Effector memory CD8-positive, alpha-beta T cell (primary cell): Measurements from ENCODE around the gene SEPTIN11.

ENCODE experiments used
- ATAC-seq: fragments of 150-1000 bp; cut with Tn5 transposase; replicated peaks from 2 replicates; pipeline ENCODE4 v1.10.0; 2021; ENCODE audit warnings: mild to moderate bottlenecking, moderate library complexity
- DNase-seq, 3 experiments: peaks; one replicate each; pipeline ENCODE4 v3.0.0; 2021
- H3K27ac Mint-ChIP-seq, 2 donors: one replicate each; pipeline ENCODE4 v1.8.0; 2022; ENCODE audit warnings: mild to moderate bottlenecking in 2 of 2, mixed read lengths in 2 of 2, moderate library complexity in 2 of 2
- H3K27me3 Mint-ChIP-seq, 2 donors: one replicate each; pipeline ENCODE4 v1.8.0; 2022; ENCODE audit warnings: mixed read lengths in 2 of 2
- H3K36me3 Mint-ChIP-seq: one replicate; pipeline ENCODE4 v1.8.0; 2022; ENCODE audit warnings: mild to moderate bottlenecking, moderate library complexity, mixed read lengths; ENCODE audit not compliant: insufficient read depth
- H3K4me1 Mint-ChIP-seq, 2 donors: one replicate each; pipeline ENCODE4 v1.8.0; 2022; ENCODE audit warnings: low read depth in 2 of 2, mixed read lengths in 2 of 2
- H3K4me3 Mint-ChIP-seq, 2 donors: one replicate each; pipeline ENCODE4 v1.8.0; 2022; ENCODE audit warnings: mild to moderate bottlenecking in 2 of 2, mixed read lengths in 2 of 2, moderate library complexity in 2 of 2
- H3K9me3 Mint-ChIP-seq, 2 donors: one replicate each; pipeline ENCODE4 v1.8.0; 2022; ENCODE audit warnings: mixed read lengths in 2 of 2
- total RNA-seq, 9 experiments: gene quantifications; one replicate each; lab custom pipeline; 2026; lab: John Stamatoyannopoulos, UW

Gene SEPTIN11
- total RNA-seq, result 32.5 to 110 (median 58.4) reads per million in 9 experiments

- H3K27me3 Mint-ChIP-seq, result no peaks in the 10 kb centered on the region
- H3K4me3 Mint-ChIP-seq, result peak within 1 kb of the TSS; percentile 91 to 95
- peaks cover 33% of the 10 kb centered on the region for H3K36me3 Mint-ChIP-seq
- H3K4me1 Mint-ChIP-seq, result peaks cover 22 to 29% of the 10 kb centered on the region in 2 donors
- H3K9me3 Mint-ChIP-seq, result no peaks in the 10 kb centered on the region
- peak within 1 kb of the TSS; percentile 75 to 94 for H3K27ac Mint-ChIP-seq
- ATAC-seq (peak; percentile 74), DNase-seq (peak; percentile 85 to 87 (median 85))
Observed at GRCh38 chr4:76949276-76950051, at the start of gene SEPTIN11. Gene SEPTIN11, plus strand, starts transcription at chr4:76949752. Its CDS starts 152 bp downstream, at chr4:76949904.

- no peak for ATAC-seq
- Mint-ChIP-seq H3K4me1 (peaks cover 5 to 13% of the 10 kb centered on the region in 2 donors), H3K27me3 (peaks cover 0 to 21% of the 10 kb centered on the region in 2 donors), H3K4me3 (no peak overlapping the region), H3K36me3 (no peaks in the 10 kb centered on the region), H3K9me3 (no peaks in the 10 kb centered on the region), H3K27ac (no peak overlapping the region)
- no peak for DNase-seq
Observed at GRCh38 chr4:76902233-76902890, 47.2 kb upstream of the SEPTIN11 start.

DNA sequence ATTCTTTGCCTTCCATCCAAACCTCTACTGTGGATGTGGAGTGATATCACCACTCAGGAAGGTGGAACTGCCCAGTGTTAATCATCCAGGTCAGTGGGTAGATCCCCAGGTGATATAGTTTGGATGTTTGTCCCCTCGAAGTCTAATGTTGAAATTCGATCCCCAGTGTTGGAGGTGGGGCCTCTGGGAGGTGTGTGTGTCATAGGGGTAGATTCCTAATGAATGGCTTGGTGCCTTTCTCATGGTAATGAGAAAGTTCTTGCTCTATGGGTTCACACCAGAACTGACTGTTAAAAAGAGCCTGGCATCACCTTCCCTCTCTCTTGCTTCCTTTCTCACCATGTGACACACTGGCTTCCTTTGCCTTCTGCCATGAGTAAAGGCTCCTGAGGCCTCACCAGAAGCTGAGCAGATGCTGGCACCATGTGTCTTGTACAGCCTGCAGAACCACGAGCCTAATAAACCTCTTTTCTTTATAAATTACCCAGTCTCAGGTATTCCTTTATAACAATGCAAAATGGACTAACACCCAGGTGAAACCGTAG, 44.8 kb upstream of the SEPTIN11 start:
- no peaks in the 10 kb centered on the region for H3K4me1 Mint-ChIP-seq
- DNase-seq (no peak), ATAC-seq (no peak)
- no peaks in the 10 kb centered on the region for H3K36me3 Mint-ChIP-seq
- H3K27me3 Mint-ChIP-seq, result peaks cover 14 to 15% of the 10 kb centered on the region in 2 donors
- no peaks in the 10 kb centered on the region for H3K9me3 Mint-ChIP-seq
- H3K27ac Mint-ChIP-seq, result no peak overlapping the region
- H3K4me3 Mint-ChIP-seq, result no peak overlapping the region

GRCh38 chr4:76905521-76905920, 44.0 kb upstream of the SEPTIN11 start:
- no peak for ATAC-seq

DNA sequence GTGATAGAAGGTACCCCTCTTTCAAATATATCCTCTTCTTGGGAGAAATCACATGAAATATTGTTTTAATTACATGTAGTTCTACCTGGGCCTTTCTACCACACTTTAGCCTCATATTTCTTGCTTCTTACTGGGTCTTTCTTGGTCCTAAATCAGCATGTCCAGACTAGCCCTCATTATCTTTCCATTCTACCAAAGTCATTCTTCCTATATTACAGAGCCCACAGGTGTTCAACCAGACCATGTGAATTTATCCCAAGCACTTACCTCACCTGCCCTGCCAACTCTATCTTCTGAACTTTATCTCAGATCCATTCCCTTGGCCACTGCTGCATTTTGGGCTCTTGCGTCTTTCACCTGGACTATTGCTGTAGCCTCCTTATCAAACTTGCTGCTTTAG, 39.8 kb upstream of the SEPTIN11 start:
- no peak overlapping the region for H3K4me3 Mint-ChIP-seq

More at GRCh38 chr4:76905521-76905920, 44.0 kb upstream of the SEPTIN11 start:
- no peak for DNase-seq
- Mint-ChIP-seq H3K36me3 (no peaks in the 10 kb centered on the region), H3K9me3 (no peaks in the 10 kb centered on the region), H3K27me3 (peaks cover 11 to 20% of the 10 kb centered on the region in 2 donors), H3K27ac (no peak overlapping the region), H3K4me3 (no peak overlapping the region), H3K4me1 (no peaks in the 10 kb centered on the region)

DNA sequence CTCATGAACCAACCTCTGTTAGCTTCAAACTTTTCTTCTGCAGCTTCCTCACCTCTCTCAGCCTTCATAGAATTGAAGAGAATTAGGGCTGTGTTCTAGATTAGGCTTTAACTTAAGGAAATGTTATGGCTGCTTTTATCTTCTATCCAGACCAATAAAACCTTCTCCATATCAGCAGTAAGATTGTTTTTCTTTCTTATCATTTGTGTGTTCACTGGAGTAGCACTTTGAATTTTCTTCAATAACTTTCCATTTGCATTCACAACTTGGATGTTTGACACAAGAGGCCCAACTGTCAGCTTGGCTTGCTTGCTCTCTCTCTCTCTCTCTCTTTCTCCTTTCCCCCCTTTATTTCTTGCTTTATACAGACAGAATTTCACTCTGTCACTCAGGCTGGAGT, 28.8 kb upstream of the SEPTIN11 start:
- Mint-ChIP-seq H3K27ac (no peak overlapping the region), H3K27me3 (no peaks in the 10 kb centered on the region), H3K9me3 (no peaks in the 10 kb centered on the region), H3K36me3 (no peaks in the 10 kb centered on the region), H3K4me1 (no peaks in the 10 kb centered on the region), H3K4me3 (no peak overlapping the region)
- ATAC-seq, result no peak
- DNase-seq, result no peak

More for the DNA sequence above, 39.8 kb upstream of the SEPTIN11 start:
- Mint-ChIP-seq H3K27me3 (peaks cover 18 to 29% of the 10 kb centered on the region in 2 donors), H3K36me3 (no peaks in the 10 kb centered on the region), H3K27ac (no peak overlapping the region), H3K9me3 (no peaks in the 10 kb centered on the region), H3K4me1 (no peaks in the 10 kb centered on the region)
- ATAC-seq (no peak), DNase-seq (no peak)

DNA sequence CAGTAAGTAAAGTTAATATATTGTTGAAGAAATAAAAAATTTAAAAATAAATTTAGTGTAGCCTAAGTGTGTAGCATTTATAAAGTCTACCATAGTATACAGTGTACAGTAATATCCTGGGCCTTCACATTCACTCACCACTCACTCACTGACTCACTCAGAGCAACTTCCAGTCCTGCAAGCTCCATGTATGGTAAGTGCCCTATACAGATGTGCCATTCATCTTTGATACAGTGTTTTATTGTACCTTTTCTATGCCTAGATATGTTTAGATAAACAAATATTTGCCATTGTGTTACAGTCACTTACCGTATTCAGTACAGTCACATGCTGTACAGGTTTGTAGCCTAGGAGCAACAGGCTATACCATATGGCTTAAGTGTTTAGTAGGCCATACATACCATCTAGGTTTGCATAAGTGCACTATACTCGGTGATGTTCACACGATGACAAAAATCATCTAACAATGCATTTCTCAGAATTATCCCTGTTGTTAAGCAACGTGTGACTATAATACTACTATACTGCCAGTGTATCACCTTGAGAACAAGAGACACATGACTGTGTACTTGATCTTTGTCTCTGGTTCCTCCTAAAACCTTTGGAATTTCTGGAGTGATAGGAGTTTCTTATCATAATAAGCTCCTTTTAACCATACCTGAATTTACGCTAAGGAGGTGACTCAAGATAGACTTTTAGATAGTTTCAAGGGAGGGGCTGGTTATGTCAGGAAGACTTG, 25.8 kb upstream of the SEPTIN11 start:
- Mint-ChIP-seq H3K27me3 (no peaks in the 10 kb centered on the region), H3K36me3 (no peaks in the 10 kb centered on the region), H3K27ac (no peak overlapping the region), H3K9me3 (no peaks in the 10 kb centered on the region), H3K4me1 (no peaks in the 10 kb centered on the region), H3K4me3 (no peak overlapping the region)
- no peak for ATAC-seq
- DNase-seq, result no peak

GRCh38 chr4:76926841-76927240, 22.7 kb upstream of the SEPTIN11 start:
- DNase-seq (no peak), ATAC-seq (no peak)
- Mint-ChIP-seq H3K9me3 (no peaks in the 10 kb centered on the region), H3K4me3 (no peak overlapping the region), H3K36me3 (no peaks in the 10 kb centered on the region), H3K27ac (no peak overlapping the region), H3K4me1 (no peaks in the 10 kb centered on the region), H3K27me3 (peaks cover 6 to 8% of the 10 kb centered on the region in 2 donors)

- no peaks in the 10 kb centered on the region for H3K4me1 Mint-ChIP-seq
- ATAC-seq, result no peak
- H3K9me3 Mint-ChIP-seq, result no peaks in the 10 kb centered on the region
- H3K27me3 Mint-ChIP-seq, result peaks cover 9 to 11% of the 10 kb centered on the region in 2 donors
- no peaks in the 10 kb centered on the region for H3K36me3 Mint-ChIP-seq
- DNase-seq, result no peak
- no peak overlapping the region for H3K4me3 Mint-ChIP-seq
- H3K27ac Mint-ChIP-seq, result no peak overlapping the region
Observed at GRCh38 chr4:76930685-76931084, 18.9 kb upstream of the SEPTIN11 start.

DNA sequence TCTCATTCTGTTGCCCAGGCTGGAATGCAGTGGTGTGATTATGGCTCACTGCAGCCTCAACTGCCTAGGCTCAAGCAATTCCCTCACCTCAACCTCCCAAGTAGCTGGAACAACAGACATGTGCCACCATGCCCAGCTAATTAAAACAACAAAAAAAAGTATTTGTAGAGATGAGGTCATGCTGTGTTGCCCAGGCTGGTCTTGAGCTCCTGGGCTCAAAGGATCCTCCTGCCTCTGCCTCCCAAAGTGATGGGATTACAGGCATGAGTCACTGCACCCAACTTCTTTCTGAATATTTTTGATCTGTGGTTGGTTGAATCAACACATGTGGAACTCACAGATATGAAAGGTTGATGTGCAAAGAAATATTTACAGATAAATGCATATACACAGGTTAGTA, 18.5 kb upstream of the SEPTIN11 start:
- no peaks in the 10 kb centered on the region for H3K9me3 Mint-ChIP-seq
- H3K27ac Mint-ChIP-seq, result no peak overlapping the region
- no peak overlapping the region for H3K4me3 Mint-ChIP-seq
- no peak for ATAC-seq
- no peaks in the 10 kb centered on the region for H3K36me3 Mint-ChIP-seq
- H3K27me3 Mint-ChIP-seq, result peaks cover 9 to 11% of the 10 kb centered on the region in 2 donors
- no peak for DNase-seq
- no peaks in the 10 kb centered on the region for H3K4me1 Mint-ChIP-seq

DNA sequence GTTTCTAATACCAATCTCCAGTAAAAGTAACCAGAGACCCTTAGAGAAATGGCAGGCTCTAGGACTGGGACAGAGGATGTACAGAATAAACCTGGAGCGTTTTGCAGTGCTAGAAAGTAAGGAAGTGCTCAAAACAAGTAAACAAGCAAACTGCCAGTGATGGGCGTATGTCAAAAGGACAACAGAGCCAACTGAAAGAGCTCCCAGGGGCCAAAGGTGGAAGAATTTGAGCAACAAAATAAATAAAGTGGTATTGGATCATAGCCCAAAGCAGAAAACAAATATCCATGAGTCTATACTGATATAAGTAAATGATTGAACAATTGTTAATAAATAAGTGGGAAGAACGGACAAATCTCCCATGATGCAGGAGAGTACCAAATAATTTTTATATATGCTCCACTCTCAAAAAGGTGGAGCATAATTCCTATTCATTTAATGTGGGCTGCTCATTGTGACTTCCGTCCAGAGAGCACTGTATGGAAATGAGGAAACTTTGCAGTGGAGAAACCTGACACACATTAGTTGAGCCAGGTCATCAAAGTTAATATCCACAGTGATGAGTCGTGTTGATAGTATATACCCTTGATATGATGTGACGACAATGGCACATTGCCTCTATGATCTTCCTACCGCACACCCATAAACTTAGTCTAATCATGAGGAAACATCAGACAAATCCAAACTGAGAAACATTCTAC, 17.8 kb upstream of the SEPTIN11 start:
- no peak for ATAC-seq
- Mint-ChIP-seq H3K4me3 (no peak overlapping the region), H3K4me1 (no peaks in the 10 kb centered on the region), H3K9me3 (no peaks in the 10 kb centered on the region), H3K27me3 (peaks cover 9 to 11% of the 10 kb centered on the region in 2 donors), H3K27ac (no peak overlapping the region), H3K36me3 (no peaks in the 10 kb centered on the region)
- no peak for DNase-seq

- Mint-ChIP-seq H3K27me3 (peaks cover 7 to 9% of the 10 kb centered on the region in 2 donors), H3K36me3 (no peaks in the 10 kb centered on the region), H3K4me3 (no peak overlapping the region), H3K4me1 (no peaks in the 10 kb centered on the region), H3K9me3 (peaks cover 2 to 6% of the 10 kb centered on the region in 2 donors), H3K27ac (no peak overlapping the region)
- ATAC-seq, result no peak
- DNase-seq, result no peak
Observed at GRCh38 chr4:76939184-76939583, 10.4 kb upstream of the SEPTIN11 start.
